Measurements from ENCODE around the gene ITSN1.

Gene ITSN1

GRCh38 chr21:33641352-33642026 lies 812 bp upstream of the ITSN1 start, which contains the start of gene CRYZL1:
CRYZL1 (minus strand) TSS chr21:33641741; CDS start chr21:33631551, 10,190 bp downstream.
- H3K4me2 ChIP-seq (ENCODE audit: low read length) = peak within 1 kb of the TSS; percentile 96
- no peaks in the 10 kb centered on the region for H3K9me2 ChIP-seq (replicated peaks; ENCODE audit: control insufficient read depth, low read length)
- peaks cover 68% of the 10 kb centered on the region for H3K79me2 ChIP-seq (ENCODE audit: control insufficient read depth, low read length)
- TF ChIP-seq EZH2phosphoT487 (IDR thresholded peaks at IDR 0.05; ENCODE audit: borderline replicate concordance, low read length) (no peak), CTCF (IDR thresholded peaks at IDR 0.05; ENCODE audit: low read depth, low read length, poor library complexity, severe bottlenecking) (no peak)
- no peaks in the 10 kb centered on the region for H3K36me3 ChIP-seq (ENCODE audit: control insufficient read depth, low read length)
- peaks cover 4% of the 10 kb centered on the region; the same call in 1 of the 2 replicates for H3F3A ChIP-seq (ENCODE audit: control insufficient read depth, insufficient read depth)
- H3K4me1 ChIP-seq (ENCODE audit: control insufficient read depth, low read length) = peaks cover 15% of the 10 kb centered on the region
- H3K27ac ChIP-seq (ENCODE audit: low read depth, low read length) = peak within 1 kb of the TSS; percentile 54
- peak within 1 kb of the TSS; percentile 73 for H3K4me3 ChIP-seq (ENCODE audit: low read length)
- peaks cover 5% of the 10 kb centered on the region for H3K27me3 ChIP-seq (ENCODE audit: control insufficient read depth, low read length)
- H4K20me1 ChIP-seq (ENCODE audit: control insufficient read depth, insufficient read depth, low read depth, low read length) = no peaks in the 10 kb centered on the region
- H3K9me3 ChIP-seq (ENCODE audit: control insufficient read depth, insufficient read depth, low read length) = no peaks in the 10 kb centered on the region

- peaks cover 71% of the 10 kb centered on the region for H3K79me2 ChIP-seq (ENCODE audit: control insufficient read depth, low read length)
These were observed 776 bp downstream of the ITSN1 start for GRCh38 chr21:33642896-33643657.

GRCh38 chr21:33643658-33644311 lies 1.5 kb downstream of the ITSN1 start:
- H3K27me3 ChIP-seq (ENCODE audit: control insufficient read depth, low read length) = peaks cover 5% of the 10 kb centered on the region
- no peak overlapping the region for H3K27ac ChIP-seq (ENCODE audit: low read depth, low read length)
- H3F3A ChIP-seq (ENCODE audit: control insufficient read depth, insufficient read depth) = peaks cover 4% of the 10 kb centered on the region; the same call in 1 of the 2 replicates
- H3K79me2 ChIP-seq (ENCODE audit: control insufficient read depth, low read length) = peaks cover 71% of the 10 kb centered on the region
- peak overlapping the region; percentile 73 for H3K4me3 ChIP-seq (ENCODE audit: low read length)
- H3K9me3 ChIP-seq (ENCODE audit: control insufficient read depth, insufficient read depth, low read length) = no peaks in the 10 kb centered on the region
- H3K4me1 ChIP-seq (ENCODE audit: control insufficient read depth, low read length) = peaks cover 15% of the 10 kb centered on the region
- no peaks in the 10 kb centered on the region for H3K9me2 ChIP-seq (replicated peaks; ENCODE audit: control insufficient read depth, low read length)
- no peaks in the 10 kb centered on the region for H4K20me1 ChIP-seq (ENCODE audit: control insufficient read depth, insufficient read depth, low read depth, low read length)
- no peak for TF ChIP-seq EZH2phosphoT487 (IDR thresholded peaks at IDR 0.05; ENCODE audit: borderline replicate concordance, low read length)
- no peak for TF ChIP-seq CTCF (IDR thresholded peaks at IDR 0.05; ENCODE audit: low read depth, low read length, poor library complexity, severe bottlenecking)
- H3K4me2 ChIP-seq (ENCODE audit: low read length) = peak overlapping the region; percentile 96
- H3K36me3 ChIP-seq (ENCODE audit: control insufficient read depth, low read length) = no peaks in the 10 kb centered on the region

More at GRCh38 chr21:33642896-33643657, 776 bp downstream of the ITSN1 start:
- Histone ChIP-seq H3K36me3 (ENCODE audit: control insufficient read depth, low read length) (no peaks in the 10 kb centered on the region), H3K4me3 (ENCODE audit: low read length) (peak overlapping the region; percentile 73), H3K27me3 (ENCODE audit: control insufficient read depth, low read length) (peaks cover 5% of the 10 kb centered on the region), H3K4me2 (ENCODE audit: low read length) (peak overlapping the region; percentile 96), H3K9me3 (ENCODE audit: control insufficient read depth, insufficient read depth, low read length) (no peaks in the 10 kb centered on the region), H3K9me2 (replicated peaks; ENCODE audit: control insufficient read depth, low read length) (no peaks in the 10 kb centered on the region), H3F3A (ENCODE audit: control insufficient read depth, insufficient read depth) (peaks cover 4% of the 10 kb centered on the region; the same call in 1 of the 2 replicates), H3K4me1 (ENCODE audit: control insufficient read depth, low read length) (peaks cover 15% of the 10 kb centered on the region), H4K20me1 (ENCODE audit: control insufficient read depth, insufficient read depth, low read depth, low read length) (no peaks in the 10 kb centered on the region), H3K27ac (ENCODE audit: low read depth, low read length) (no peak overlapping the region)
- TF ChIP-seq EZH2phosphoT487 (IDR thresholded peaks at IDR 0.05; ENCODE audit: borderline replicate concordance, low read length) (no peak), CTCF (IDR thresholded peaks at IDR 0.05; ENCODE audit: low read depth, low read length, poor library complexity, severe bottlenecking) (no peak)

Data from DOHH2 (cell line).